SKM-1 treated with dmso at 0.1 percent for 144 hours (cell line): ENCODE results near the gene IPO13.

Experiments
- DNase-seq: peaks from one replicate; lab custom pipeline; 2025; ENCODE audit not compliant: unreplicated experiment; lab: John Stamatoyannopoulos, UW

Gene IPO13

GRCh38 chr1:44002606-44003157, 55.9 kb downstream of the IPO13 start:
- DNase-seq, result no peak

- DNase-seq, result no peak
These were observed 61.5 kb downstream of the IPO13 start for GRCh38 chr1:44008259-44008658.

GRCh38 chr1:44010935-44011471, 64.3 kb downstream of the IPO13 start:
- DNase-seq, result no peak

GRCh38 chr1:44012404-44012803, 65.7 kb downstream of the IPO13 start:
- DNase-seq, result no peak

- DNase-seq, result peak; percentile 22
These were observed 66.3 kb downstream of the IPO13 start for GRCh38 chr1:44012941-44013609.

- DNase-seq, result no peak
These were observed 67.2 kb downstream of the IPO13 start for GRCh38 chr1:44013949-44014348.

GRCh38 chr1:44014365-44015104, 67.8 kb downstream of the IPO13 start:
- DNase-seq, result no peak

- DNase-seq, result no peak
These were observed 68.5 kb downstream of the IPO13 start for GRCh38 chr1:44015206-44015605.

GRCh38 chr1:44016041-44016889, 69.5 kb downstream of the IPO13 start:
- DNase-seq, result no peak

GRCh38 chr1:44016890-44017400, 70.2 kb downstream of the IPO13 start:
- DNase-seq, result no peak
